ENCODE measurements around the gene TSHZ1. TPM values are rescaled to one million over a fixed set of nuclear protein-coding genes. Genes with fewer than 3 reads are reported as not detected.

TSHZ1 gene
- total and polyA plus RNA-seq, 2 of the 8 experiments (the other 6 are each of a cell fraction or from before 2014, with no cell fraction given) = 0.03 to 0.32 TPM

GRCh38 chr18:75247611-75248421 lies 37.2 kb downstream of the TSHZ1 start:
- Histone ChIP-seq H3K79me2 (ENCODE audit: control insufficient read depth in 1 of 2, insufficient read depth in 2 of 2, low read length in 2 of 2) (no peaks in the 10 kb centered on the region), H3K27ac (ENCODE audit: low read depth, low read length) (no peak overlapping the region), H3K4me1 (replicated peaks in 1 of 4; ENCODE audit: control insufficient read depth in 3 of 4, insufficient read depth in 4 of 4, low read length in 3 of 4) (no peaks in the 10 kb centered on the region; a peak in 1 of 7 replicates)

More at GRCh38 chr18:75247611-75248421, 37.2 kb downstream of the TSHZ1 start:
- Histone ChIP-seq H4K91ac (replicated peaks; ENCODE audit: insufficient read length, low read length) (no peak overlapping the region), H4K20me1 (replicated peaks in 1 of 2; ENCODE audit: control insufficient read depth in 1 of 2, insufficient read depth in 2 of 2, low read length in 2 of 2) (no peaks in the 10 kb centered on the region), H3K23ac (ENCODE audit: insufficient read length) (no peak overlapping the region), H3K36me3 (ENCODE audit: control insufficient read depth in 2 of 4, insufficient read depth in 4 of 4, low read length in 3 of 4) (no peaks in the 10 kb centered on the region), H3K4me3 (ENCODE audit: extremely low read depth in 1 of 4, insufficient read depth in 2 of 4, low read depth in 3 of 4, low read length in 4 of 4) (no peak overlapping the region), H3K27me3 (replicated peaks in 1 of 4; ENCODE audit: control insufficient read depth in 3 of 4, extremely low read depth in 1 of 4, insufficient read depth in 3 of 4, low read length in 3 of 4) (no peaks in the 10 kb centered on the region), H3K4me2 (ENCODE audit: insufficient read depth in 1 of 2, low read depth in 2 of 2, low read length in 2 of 2) (no peak overlapping the region), H2BK12ac (ENCODE audit: low read depth, low read length) (no peak overlapping the region), H2BK5ac (ENCODE audit: low read depth, low read length) (no peak overlapping the region), H3K14ac (ENCODE audit: insufficient read length) (no peak overlapping the region), H2AK5ac (ENCODE audit: low read depth, low read length) (no peak overlapping the region), H2AFZ (ENCODE audit: low read length) (no peak overlapping the region), H3K79me1 (ENCODE audit: low read depth, low read length) (no peaks in the 10 kb centered on the region), H3K9me3 (ENCODE audit: insufficient read depth in 2 of 2, low read depth in 1 of 2, low read length in 1 of 2) (no peaks in the 10 kb centered on the region), H2BK15ac (ENCODE audit: low read length) (no peak overlapping the region), H4K5ac (ENCODE audit: insufficient read length, low read depth, low read length) (no peak overlapping the region), H3K4ac (replicated peaks; ENCODE audit: insufficient read length, low read depth, low read length) (no peak overlapping the region), H3K18ac (ENCODE audit: extremely low read depth, low read length) (no peak overlapping the region), H3K56ac (replicated peaks; ENCODE audit: insufficient read length, low read depth, low read length) (no peak overlapping the region), H4K8ac (ENCODE audit: extremely low read depth, insufficient read depth, low read length) (no peak overlapping the region), H3K9ac (replicated peaks in 1 of 4; ENCODE audit: extremely low read depth in 1 of 4, low read depth in 3 of 4, low read length in 3 of 4) (no peak overlapping the region), H2BK120ac (replicated peaks; ENCODE audit: low read depth, low read length) (no peak overlapping the region), H3K23me2 (ENCODE audit: low read depth, low read length) (no peaks in the 10 kb centered on the region), H2BK20ac (ENCODE audit: low read length) (no peak overlapping the region)
- CTCF ChIA-PET (ENCODE audit: partially characterized antibody) = no interaction called here
- 92% methylated on average over 8 of the region's 8 CpGs; no CpG with 5 or more reads in 1 of the 2 experiments for WGBS, 2 experiments (ENCODE audit: extremely low coverage in 1 of 2, insufficient coverage in 1 of 2, insufficient read length in 1 of 2, insufficient replicate concordance in 2 of 2, low coverage in 1 of 2, low lambda C conversion rate in 2 of 2, missing lambda C conversion rate in 1 of 2)
- FAIRE-seq (no peak), DNase-seq (ENCODE audit: low read depth in 1 of 2, low spot score in 2 of 2) (no peak)
- no peak for TF ChIP-seq EZH2 (IDR thresholded peaks at IDR 0.05; ENCODE audit: low read depth, low read length, severe bottlenecking)
- POLR2A ChIA-PET (ENCODE audit: partially characterized antibody) = no interaction called here
